H1 (cell line): ENCODE data around the gene CASZ1. TPM values are rescaled to one million over a fixed set of nuclear protein-coding genes. Genes with fewer than 3 reads are reported as not detected.

Source experiments
- CBX5 ChIP-seq: fragments of 300-800, 300-1000 bp; sonication (generic); IDR thresholded peaks from 2 replicates; pipeline ENCODE4 v1.7.1; 2016; ENCODE audit warnings: antibody characterized with exemption, low read length, low read depth
- KDM5A ChIP-seq: fragments of 200-600 bp; IDR thresholded peaks from 2 replicates; pipeline ENCODE4 v1.7.1; 2012; ENCODE audit warnings: mild to moderate bottlenecking, low read length, inconsistent platforms, mixed read lengths
- POLR2A ChIP-seq, 2 experiments: IDR thresholded peaks; 1 replicate in 1 of 2; 2 replicates in 1 of 2; pipeline ENCODE4 v1.6.1; 2011; ENCODE audit warnings: low read depth in 2 of 2, low read length in 2 of 2, mild to moderate bottlenecking in 2 of 2; ENCODE audit errors: control extremely low read depth in 1 of 2
- SP1 ChIP-seq: IDR thresholded peaks from 2 replicates; pipeline ENCODE4 v1.6.1; 2011; ENCODE audit warnings: low read depth, low read length
- TAF7 ChIP-seq: optimal IDR thresholded peaks from 2 replicates; pipeline ENCODE3; 2011; ENCODE audit warnings: low read depth, mild to moderate bottlenecking, inconsistent platforms, low read length, moderate library complexity, borderline replicate concordance
- polyA plus RNA-seq, 7 experiments: library from polyadenylated mRNA; depleted of rRNA in 3 of 7; stranded (reverse) in 5 of 7; unstranded in 2 of 7; fragments of >200 nt in 5 of 7; fragments of 200-250 nt in 2 of 7; gene quantifications; 1 replicate in 5 of 7; 2 replicates in 1 of 7; 4 replicates in 1 of 7; pipeline versions ENCODE4 v1.2.1 to v1.2.3, GENCODE V29; 2011 to 2013; ENCODE audit warnings: missing spikeins in 2 of 7, mixed read lengths in 2 of 7
- total RNA-seq: library from RNA; stranded (reverse); fragmentation: NEBNext Ultra II Directional; extraction: Animal tissue kit (Norgen Biotek cat#: 25700); gene quantifications from 2 replicates; pipeline ENCODE4 v1.2.1, GENCODE V29; 2021

CASZ1 gene
- total and polyA plus RNA-seq, 2 of the 8 experiments (the other 6 are each of a cell fraction or from before 2014, with no cell fraction given), result 4.4 to 7.7 TPM

DNA sequence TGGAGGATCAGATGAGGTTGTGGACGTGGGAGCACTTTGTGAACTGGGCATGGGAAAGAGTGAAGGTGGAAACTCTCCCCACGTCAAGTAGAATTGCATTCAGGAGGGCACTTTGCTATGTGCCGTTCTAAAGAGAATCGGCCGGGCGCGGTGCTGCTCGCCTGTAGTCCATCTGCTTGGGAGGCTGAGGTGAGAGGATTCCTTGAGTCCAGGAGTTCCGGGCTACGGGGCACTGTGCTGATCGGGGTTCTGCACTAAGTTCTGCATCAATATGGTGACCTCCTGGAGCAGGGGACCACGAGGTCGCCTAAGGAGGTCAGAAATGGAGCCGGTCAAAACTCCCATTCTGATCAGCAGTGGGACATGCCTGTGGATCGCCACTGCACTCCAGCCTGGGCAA lies 179.8 kb downstream of the CASZ1 start (continued):
- TF ChIP-seq CBX5 (no peak), KDM5A (no peak), SP1 (no peak), POLR2A (IDR thresholded peaks at IDR 0.05; ENCODE audit: control extremely low read depth in 1 of 2, low read depth in 2 of 2, low read length in 2 of 2) (no peak), TAF7 (no peak)
